Measurements from ENCODE around the gene ANKFY1. TPM values are rescaled to one million over a fixed set of nuclear protein-coding genes. Genes with fewer than 3 reads are reported as not detected.

ANKFY1 gene
- total and polyA plus RNA-seq, 9 of the 15 experiments (the other 6 are each of a cell fraction or from before 2014, with no cell fraction given), result 4.3 to 25.6 (median 12.2) TPM

DNA sequence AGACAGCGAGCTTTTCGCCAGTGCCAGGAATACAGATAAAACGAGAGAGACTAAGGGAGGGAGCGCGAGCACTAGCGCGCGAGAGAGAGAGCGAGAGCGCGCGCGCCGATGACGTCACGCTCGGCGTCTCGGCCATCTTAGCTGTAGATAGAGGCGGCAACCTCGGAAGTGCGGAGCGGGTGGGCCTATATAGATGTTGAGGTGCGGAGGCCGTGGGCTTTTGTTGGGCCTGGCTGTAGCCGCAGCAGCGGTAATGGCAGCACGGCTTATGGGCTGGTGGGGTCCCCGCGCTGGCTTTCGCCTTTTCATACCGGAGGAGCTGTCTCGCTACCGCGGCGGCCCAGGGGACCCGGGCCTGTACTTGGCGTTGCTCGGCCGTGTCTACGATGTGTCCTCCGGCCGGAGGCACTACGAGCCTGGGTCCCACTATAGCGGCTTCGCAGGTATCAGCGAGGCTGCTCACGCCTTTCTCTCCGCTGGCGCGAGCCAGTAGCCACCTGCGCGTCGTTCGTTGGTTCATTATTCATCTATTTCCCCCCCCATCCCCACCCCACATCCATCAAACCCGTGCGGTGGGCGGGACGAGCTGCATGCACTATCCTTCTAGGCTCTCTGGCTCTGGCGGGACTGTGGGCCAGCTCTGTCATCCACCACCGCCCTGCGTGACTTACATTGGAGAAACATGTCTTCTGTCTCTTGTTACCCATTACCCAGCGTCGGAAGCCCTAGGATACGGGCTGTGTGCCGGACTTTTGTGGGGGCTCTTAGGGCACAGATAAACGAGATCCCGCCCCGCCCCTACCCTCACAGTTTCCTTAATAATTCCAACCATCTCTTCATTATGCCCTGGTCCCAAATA, 120.0 kb downstream of the ANKFY1 start (continued):
- TF ChIP-seq, protein P1, sequence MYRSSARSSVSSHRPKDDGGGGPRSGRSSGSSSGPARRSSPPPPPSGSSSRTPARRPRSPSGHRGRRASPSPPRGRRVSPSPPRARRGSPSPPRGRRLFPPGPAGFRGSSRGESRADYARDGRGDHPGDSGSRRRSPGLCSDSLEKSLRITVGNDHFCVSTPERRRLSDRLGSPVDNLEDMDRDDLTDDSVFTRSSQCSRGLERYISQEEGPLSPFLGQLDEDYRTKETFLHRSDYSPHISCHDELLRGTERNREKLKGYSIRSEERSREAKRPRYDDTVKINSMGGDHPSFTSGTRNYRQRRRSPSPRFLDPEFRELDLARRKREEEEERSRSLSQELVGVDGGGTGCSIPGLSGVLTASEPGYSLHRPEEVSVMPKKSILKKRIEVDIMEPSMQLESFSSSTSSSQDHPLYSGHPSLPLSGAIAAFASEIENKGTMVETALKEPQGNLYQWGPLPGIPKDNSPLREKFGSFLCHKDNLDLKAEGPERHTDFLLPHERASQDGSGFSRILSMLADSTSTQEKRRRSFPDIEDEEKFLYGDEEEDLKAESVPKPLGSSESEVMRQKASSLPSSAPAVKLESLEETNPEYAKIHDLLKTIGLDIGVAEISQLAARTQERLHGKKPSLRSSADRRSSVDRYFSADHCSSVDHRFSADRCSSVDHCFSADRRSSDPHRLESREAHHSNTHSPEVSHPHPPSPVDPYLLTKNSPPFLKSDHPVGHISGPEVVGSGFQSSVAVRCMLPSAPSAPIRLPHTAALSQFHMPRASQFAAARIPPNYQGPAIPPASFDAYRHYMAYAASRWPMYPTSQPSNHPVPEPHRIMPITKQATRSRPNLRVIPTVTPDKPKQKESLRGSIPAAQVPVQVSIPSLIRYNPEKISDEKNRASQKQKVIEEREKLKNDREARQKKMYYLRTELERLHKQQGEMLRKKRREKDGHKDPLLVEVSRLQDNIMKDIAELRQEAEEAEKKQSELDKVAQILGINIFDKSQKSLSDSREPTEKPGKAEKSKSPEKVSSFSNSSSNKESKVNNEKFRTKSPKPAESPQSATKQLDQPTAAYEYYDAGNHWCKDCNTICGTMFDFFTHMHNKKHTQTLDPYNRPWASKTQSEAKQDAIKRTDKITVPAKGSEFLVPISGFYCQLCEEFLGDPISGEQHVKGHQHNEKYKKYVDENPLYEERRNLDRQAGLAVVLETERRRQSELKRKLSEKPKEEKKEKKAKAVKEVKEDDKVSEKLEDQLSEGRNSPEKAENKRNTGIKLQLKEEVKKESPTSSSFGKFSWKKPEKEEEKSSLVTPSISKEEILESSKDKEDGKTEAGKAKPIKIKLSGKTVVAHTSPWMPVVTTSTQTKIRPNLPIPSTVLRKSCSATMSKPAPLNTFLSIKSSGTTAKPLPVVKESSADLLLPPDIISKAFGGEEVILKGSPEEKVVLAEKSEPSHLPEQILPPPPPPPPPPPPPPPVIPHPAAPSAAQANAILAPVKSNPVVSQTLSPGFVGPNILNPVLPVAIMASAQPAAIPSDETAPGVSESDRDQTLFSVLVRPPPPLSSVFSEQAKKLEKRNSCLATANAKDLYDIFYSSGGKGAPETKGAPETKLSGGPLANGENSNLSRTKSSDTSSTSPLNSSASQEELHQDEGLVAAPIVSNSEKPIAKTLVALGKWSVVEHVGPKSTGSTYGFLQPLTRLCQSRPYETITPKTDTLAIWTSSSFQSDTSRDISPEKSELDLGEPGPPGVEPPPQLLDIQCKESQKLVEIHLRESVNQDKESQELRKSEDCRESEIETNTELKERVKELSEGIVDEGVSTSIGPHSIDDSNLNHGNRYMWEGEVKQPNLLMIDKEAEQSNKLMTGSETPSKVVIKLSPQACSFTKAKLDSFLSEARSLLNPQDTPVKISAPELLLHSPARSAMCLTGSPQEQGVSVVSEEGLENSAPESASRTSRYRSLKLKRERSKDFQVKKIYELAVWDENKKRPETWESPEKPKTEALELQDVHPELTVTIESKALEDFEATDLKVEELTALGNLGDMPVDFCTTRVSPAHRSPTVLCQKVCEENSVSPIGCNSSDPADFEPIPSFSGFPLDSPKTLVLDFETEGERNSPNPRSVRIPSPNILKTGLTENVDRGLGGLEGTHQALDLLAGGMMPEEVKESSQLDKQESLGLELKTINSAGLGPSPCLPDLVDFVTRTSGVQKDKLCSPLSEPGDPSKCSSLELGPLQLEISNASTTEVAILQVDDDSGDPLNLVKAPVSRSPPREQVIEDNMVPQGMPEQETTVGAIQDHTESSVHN (IDR thresholded peaks at IDR 0.05; ENCODE audit: borderline replicate concordance in 1 of 2, low read depth in 1 of 2), result no peak
- TF ChIP-seq, protein P2, sequence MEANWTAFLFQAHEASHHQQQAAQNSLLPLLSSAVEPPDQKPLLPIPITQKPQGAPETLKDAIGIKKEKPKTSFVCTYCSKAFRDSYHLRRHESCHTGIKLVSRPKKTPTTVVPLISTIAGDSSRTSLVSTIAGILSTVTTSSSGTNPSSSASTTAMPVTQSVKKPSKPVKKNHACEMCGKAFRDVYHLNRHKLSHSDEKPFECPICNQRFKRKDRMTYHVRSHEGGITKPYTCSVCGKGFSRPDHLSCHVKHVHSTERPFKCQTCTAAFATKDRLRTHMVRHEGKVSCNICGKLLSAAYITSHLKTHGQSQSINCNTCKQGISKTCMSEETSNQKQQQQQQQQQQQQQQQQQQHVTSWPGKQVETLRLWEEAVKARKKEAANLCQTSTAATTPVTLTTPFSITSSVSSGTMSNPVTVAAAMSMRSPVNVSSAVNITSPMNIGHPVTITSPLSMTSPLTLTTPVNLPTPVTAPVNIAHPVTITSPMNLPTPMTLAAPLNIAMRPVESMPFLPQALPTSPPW (CRISPR knock-in tag; IDR thresholded peaks at IDR 0.05), result peak; percentile 49; the same call in 1 of the 2 replicates
- TF ChIP-seq, protein P3, sequence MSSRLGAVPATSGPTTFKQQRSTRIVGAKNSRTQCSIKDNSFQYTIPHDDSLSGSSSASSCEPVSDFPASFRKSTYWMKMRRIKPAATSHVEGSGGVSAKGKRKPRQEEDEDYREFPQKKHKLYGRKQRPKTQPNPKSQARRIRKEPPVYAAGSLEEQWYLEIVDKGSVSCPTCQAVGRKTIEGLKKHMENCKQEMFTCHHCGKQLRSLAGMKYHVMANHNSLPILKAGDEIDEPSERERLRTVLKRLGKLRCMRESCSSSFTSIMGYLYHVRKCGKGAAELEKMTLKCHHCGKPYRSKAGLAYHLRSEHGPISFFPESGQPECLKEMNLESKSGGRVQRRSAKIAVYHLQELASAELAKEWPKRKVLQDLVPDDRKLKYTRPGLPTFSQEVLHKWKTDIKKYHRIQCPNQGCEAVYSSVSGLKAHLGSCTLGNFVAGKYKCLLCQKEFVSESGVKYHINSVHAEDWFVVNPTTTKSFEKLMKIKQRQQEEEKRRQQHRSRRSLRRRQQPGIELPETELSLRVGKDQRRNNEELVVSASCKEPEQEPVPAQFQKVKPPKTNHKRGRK (tag; IDR thresholded peaks at IDR 0.05), result no peak
- TF ChIP-seq ZNF766 (CRISPR knock-in tag; conservative IDR thresholded peaks at IDR 0.05) (no peak), ZNF696 (CRISPR knock-in tag; conservative IDR thresholded peaks at IDR 0.05) (no peak), POLR3G (IDR thresholded peaks at IDR 0.05; ENCODE audit: extremely low read depth, insufficient read length, insufficient replicate concordance) (no peak), FOXP1 (CRISPR knock-in tag; IDR thresholded peaks at IDR 0.05) (0 out of 2 replicates have a peak, but pooled peaks have one; percentile 0)
- TF ChIP-seq, protein P4, sequence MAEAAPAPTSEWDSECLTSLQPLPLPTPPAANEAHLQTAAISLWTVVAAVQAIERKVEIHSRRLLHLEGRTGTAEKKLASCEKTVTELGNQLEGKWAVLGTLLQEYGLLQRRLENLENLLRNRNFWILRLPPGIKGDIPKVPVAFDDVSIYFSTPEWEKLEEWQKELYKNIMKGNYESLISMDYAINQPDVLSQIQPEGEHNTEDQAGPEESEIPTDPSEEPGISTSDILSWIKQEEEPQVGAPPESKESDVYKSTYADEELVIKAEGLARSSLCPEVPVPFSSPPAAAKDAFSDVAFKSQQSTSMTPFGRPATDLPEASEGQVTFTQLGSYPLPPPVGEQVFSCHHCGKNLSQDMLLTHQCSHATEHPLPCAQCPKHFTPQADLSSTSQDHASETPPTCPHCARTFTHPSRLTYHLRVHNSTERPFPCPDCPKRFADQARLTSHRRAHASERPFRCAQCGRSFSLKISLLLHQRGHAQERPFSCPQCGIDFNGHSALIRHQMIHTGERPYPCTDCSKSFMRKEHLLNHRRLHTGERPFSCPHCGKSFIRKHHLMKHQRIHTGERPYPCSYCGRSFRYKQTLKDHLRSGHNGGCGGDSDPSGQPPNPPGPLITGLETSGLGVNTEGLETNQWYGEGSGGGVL (CRISPR knock-in tag; IDR thresholded peaks at IDR 0.05), result no peak
- TF ChIP-seq, protein P5, sequence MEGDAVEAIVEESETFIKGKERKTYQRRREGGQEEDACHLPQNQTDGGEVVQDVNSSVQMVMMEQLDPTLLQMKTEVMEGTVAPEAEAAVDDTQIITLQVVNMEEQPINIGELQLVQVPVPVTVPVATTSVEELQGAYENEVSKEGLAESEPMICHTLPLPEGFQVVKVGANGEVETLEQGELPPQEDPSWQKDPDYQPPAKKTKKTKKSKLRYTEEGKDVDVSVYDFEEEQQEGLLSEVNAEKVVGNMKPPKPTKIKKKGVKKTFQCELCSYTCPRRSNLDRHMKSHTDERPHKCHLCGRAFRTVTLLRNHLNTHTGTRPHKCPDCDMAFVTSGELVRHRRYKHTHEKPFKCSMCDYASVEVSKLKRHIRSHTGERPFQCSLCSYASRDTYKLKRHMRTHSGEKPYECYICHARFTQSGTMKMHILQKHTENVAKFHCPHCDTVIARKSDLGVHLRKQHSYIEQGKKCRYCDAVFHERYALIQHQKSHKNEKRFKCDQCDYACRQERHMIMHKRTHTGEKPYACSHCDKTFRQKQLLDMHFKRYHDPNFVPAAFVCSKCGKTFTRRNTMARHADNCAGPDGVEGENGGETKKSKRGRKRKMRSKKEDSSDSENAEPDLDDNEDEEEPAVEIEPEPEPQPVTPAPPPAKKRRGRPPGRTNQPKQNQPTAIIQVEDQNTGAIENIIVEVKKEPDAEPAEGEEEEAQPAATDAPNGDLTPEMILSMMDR (IDR thresholded peaks at IDR 0.05 in 2 of 3, conservative IDR thresholded peaks at IDR 0.05 in 1 of 3; ENCODE audit: insufficient read depth in 2 of 3, low read depth in 1 of 3, low read length in 3 of 3), result no peak

Data from K562 (cell line).